Muscle layer of duodenum (tissue), 2 donors: ENCODE data around the gene CLEC18C.
"Not testable (repeated sequence)": the region's sequence is repeated elsewhere in the genome, so short reads cannot be mapped to it uniquely, and the experiment has no call there.

Experiments used
- H3K27ac ChIP-seq: one replicate; pipeline ENCODE4 v1.7.0; 2013; ENCODE audit warnings: mild to moderate bottlenecking, low read length
- H3K27me3 ChIP-seq: one replicate; pipeline ENCODE4 v1.7.0; 2013; ENCODE audit warnings: low read depth, mild to moderate bottlenecking, control low read depth, low read length
- H3K36me3 ChIP-seq, 2 donors: one replicate each; pipeline ENCODE4 v1.7.0; 2013; ENCODE audit warnings: low read length in 2 of 2, control low read depth in 1 of 2, mild to moderate bottlenecking in 1 of 2; ENCODE audit not compliant: insufficient read depth in 2 of 2, control insufficient read depth in 1 of 2
- H3K4me1 ChIP-seq, 2 donors: one replicate each; pipeline ENCODE4 v1.7.0; 2013; ENCODE audit warnings: low read length in 2 of 2, mild to moderate bottlenecking in 2 of 2, control low read depth in 1 of 2, moderate library complexity in 1 of 2; ENCODE audit not compliant: insufficient read depth in 2 of 2, control insufficient read depth in 1 of 2
- H3K4me3 ChIP-seq, 2 donors: one replicate each; pipeline ENCODE4 v1.7.0; 2013; ENCODE audit warnings: low read length in 2 of 2, low read depth in 1 of 2, mild to moderate bottlenecking in 1 of 2
- H3K9me3 ChIP-seq, 2 donors: one replicate each; pipeline ENCODE4 v1.7.0; 2013; ENCODE audit warnings: low read length in 2 of 2, control low read depth in 1 of 2, mild to moderate bottlenecking in 1 of 2; ENCODE audit not compliant: control insufficient read depth in 1 of 2
- donor health status: healthy.

CLEC18C gene

DNA sequence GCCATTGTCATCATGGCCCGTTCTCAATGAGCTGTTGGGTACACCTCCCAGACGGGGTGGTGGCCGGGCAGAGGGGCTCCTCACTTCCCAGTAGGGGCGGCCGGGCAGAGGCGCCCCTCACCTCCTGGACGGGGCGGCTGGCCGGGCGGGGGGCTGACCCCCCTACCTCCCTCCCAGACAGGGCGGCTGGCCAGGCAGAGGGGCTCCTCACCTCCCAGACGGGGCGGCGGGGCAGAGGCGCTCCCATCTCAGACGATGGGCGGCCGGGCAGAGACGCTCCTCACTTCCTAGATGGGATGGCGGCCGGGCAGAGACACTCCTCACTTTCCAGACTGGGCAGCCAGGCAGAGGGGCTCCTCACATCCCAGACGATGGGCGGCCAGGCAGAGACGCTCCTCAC lies 51.1 kb downstream of the CLEC18C start:
- H3K4me1 ChIP-seq, H3K27ac ChIP-seq, H3K4me3 ChIP-seq, H3K27me3 ChIP-seq, H3K9me3 ChIP-seq, H3K36me3 ChIP-seq: not testable (repeated sequence)

DNA sequence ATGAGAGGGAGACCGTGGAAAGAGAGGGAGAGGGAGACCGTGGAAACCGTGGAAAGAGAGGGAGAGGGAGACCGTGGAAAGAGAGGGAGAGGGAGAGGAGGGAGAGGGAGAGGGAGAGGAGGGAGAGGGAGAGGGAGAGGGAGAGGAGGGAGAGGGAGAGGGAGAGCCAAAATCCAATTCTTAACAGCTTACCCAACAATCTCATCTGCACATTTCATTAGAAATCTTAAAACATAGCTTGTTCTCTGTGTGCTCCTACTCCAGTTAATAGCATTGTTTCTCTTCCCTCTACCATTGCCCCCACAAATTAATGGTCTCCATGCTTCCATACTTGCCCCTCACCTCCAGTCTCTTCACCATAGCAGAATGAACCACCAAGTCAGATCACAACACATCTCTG lies 51.8 kb downstream of the CLEC18C start:
- not testable (repeated sequence) for H3K9me3 ChIP-seq, H3K27me3 ChIP-seq, H3K27ac ChIP-seq, H3K36me3 ChIP-seq, H3K4me1 ChIP-seq, H3K4me3 ChIP-seq

GRCh38 chr16:70226024-70226423 lies 52.4 kb downstream of the CLEC18C start:
- not testable (repeated sequence) for H3K27ac ChIP-seq

DNA sequence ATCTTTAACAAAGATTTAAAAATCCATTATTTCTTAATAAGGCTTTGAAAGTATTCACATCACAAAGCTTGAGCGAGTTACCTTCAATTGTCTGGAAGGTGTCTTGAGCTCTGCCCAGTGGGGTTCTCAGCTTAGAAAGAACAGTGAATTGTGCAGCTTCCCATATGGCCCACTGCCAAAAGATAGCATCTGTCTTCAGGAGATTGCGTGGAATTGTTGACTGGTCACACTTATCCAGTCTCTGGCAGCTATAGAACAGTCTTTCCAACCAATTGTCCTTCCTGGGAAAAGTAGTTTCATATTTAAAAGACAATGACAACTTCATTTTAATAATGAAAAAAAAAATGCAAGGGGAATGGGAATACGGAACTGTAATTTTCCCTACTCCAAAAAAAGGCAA lies 58.2 kb downstream of the CLEC18C start:
- not testable (repeated sequence) for H3K27ac ChIP-seq, H3K4me1 ChIP-seq, H3K36me3 ChIP-seq, H3K9me3 ChIP-seq, H3K4me3 ChIP-seq, H3K27me3 ChIP-seq

More at GRCh38 chr16:70226024-70226423, 52.4 kb downstream of the CLEC18C start:
- H3K4me3 ChIP-seq, H3K4me1 ChIP-seq, H3K9me3 ChIP-seq, H3K36me3 ChIP-seq, H3K27me3 ChIP-seq: not testable (repeated sequence)
